Stomach (tissue), 4 donors: ENCODE data around the gene RIC1.
"Not testable (repeated sequence)": the region's sequence is repeated elsewhere in the genome, so short reads cannot be mapped to it uniquely, and the experiment has no call there.

ENCODE experiments used
- CTCF ChIP-seq, 7 experiments: fragments of 450-650 bp in 4 of 7; fragments of 200-600 bp in 3 of 7; sonication (generic) in 3 of 7; IDR thresholded peaks; one replicate each; pipeline ENCODE4 v1.5.1; 2016 to 2019; ENCODE audit warnings: antibody characterized with exemption in 7 of 7, control low read depth in 2 of 7, mild to moderate bottlenecking in 1 of 7
- EP300 ChIP-seq: sonication (generic); formaldehyde crosslinking; IDR thresholded peaks from one replicate; pipeline ENCODE4 v1.6.1; 2017; ENCODE audit warnings: antibody characterized with exemption
- POLR2A ChIP-seq, 4 donors: fragments of 450-650 bp; IDR thresholded peaks; one replicate each; pipeline ENCODE4 v1.6.1; 2016; ENCODE audit warnings: antibody characterized with exemption in 4 of 4, control low read depth in 2 of 4, mild to moderate bottlenecking in 1 of 4, moderate library complexity in 1 of 4
- POLR2AphosphoS5 ChIP-seq, 3 donors: sonication (generic); formaldehyde crosslinking; IDR thresholded peaks; one replicate each; pipeline ENCODE4 v1.6.1; 2016; ENCODE audit warnings: antibody characterized with exemption in 3 of 3

GRCh38 chr9:5683591-5683990 lies 54.7 kb downstream of the RIC1 start:
- TF ChIP-seq CTCF (IDR thresholded peaks at IDR 0.05); POLR2A (IDR thresholded peaks at IDR 0.05); EP300; POLR2AphosphoS5 (IDR thresholded peaks at IDR 0.05): not testable (repeated sequence)
